Measurements from ENCODE around the gene TUBB2B.

Gene TUBB2B

GRCh38 chr6:3272911-3273547, 45.6 kb upstream of the TUBB2B start:
- no peak for TF ChIP-seq TAF1 (IDR thresholded peaks at IDR 0.05; ENCODE audit: borderline replicate concordance, insufficient read depth, low read length)
- 0 out of 2 replicates have a peak, but pooled peaks have one; percentile 18 for TF ChIP-seq POLR2AphosphoS5 (IDR thresholded peaks at IDR 0.05; ENCODE audit: low read depth, low read length)

GRCh38 chr6:3271756-3272155, 44.3 kb upstream of the TUBB2B start:
- TF ChIP-seq FOXP2 (optimal IDR thresholded peaks at IDR 0.05; ENCODE audit: borderline replicate concordance, extremely low read depth, extremely low read length, insufficient read depth) (no peak), POLR2AphosphoS5 (IDR thresholded peaks at IDR 0.05; ENCODE audit: low read depth, low read length) (no peak), TAF1 (IDR thresholded peaks at IDR 0.05; ENCODE audit: borderline replicate concordance, insufficient read depth, low read length) (no peak), SIN3A (IDR thresholded peaks at IDR 0.05; ENCODE audit: borderline replicate concordance, insufficient read depth, low read length) (no peak), REST (IDR thresholded peaks at IDR 0.05; ENCODE audit: insufficient read depth in 1 of 2, low read depth in 2 of 2, low read length in 2 of 2) (no peak)

- no peak for TF ChIP-seq REST (IDR thresholded peaks at IDR 0.05; ENCODE audit: insufficient read depth in 1 of 2, low read depth in 2 of 2, low read length in 2 of 2)
- TF ChIP-seq SIN3A (IDR thresholded peaks at IDR 0.05; ENCODE audit: borderline replicate concordance, insufficient read depth, low read length) = no peak
- no peak for TF ChIP-seq FOXP2 (optimal IDR thresholded peaks at IDR 0.05; ENCODE audit: borderline replicate concordance, extremely low read depth, extremely low read length, insufficient read depth)
- no peak for TF ChIP-seq POLR2AphosphoS5 (IDR thresholded peaks at IDR 0.05; ENCODE audit: low read depth, low read length)
- no peak for TF ChIP-seq TAF1 (IDR thresholded peaks at IDR 0.05; ENCODE audit: borderline replicate concordance, insufficient read depth, low read length)
Observed at GRCh38 chr6:3270258-3270657, 42.8 kb upstream of the TUBB2B start.

GRCh38 chr6:3269281-3269975, 42.0 kb upstream of the TUBB2B start:
- peak; percentile 38; the same call in 1 of the 2 replicates for TF ChIP-seq POLR2AphosphoS5 (IDR thresholded peaks at IDR 0.05; ENCODE audit: low read depth, low read length)
- no peak for TF ChIP-seq FOXP2 (optimal IDR thresholded peaks at IDR 0.05; ENCODE audit: borderline replicate concordance, extremely low read depth, extremely low read length, insufficient read depth)
- TF ChIP-seq TAF1 (IDR thresholded peaks at IDR 0.05; ENCODE audit: borderline replicate concordance, insufficient read depth, low read length) = no peak
- no peak for TF ChIP-seq REST (IDR thresholded peaks at IDR 0.05; ENCODE audit: insufficient read depth in 1 of 2, low read depth in 2 of 2, low read length in 2 of 2)

GRCh38 chr6:3268680-3269079, 41.2 kb upstream of the TUBB2B start:
- TF ChIP-seq SIN3A (IDR thresholded peaks at IDR 0.05; ENCODE audit: borderline replicate concordance, insufficient read depth, low read length) (no peak), FOXP2 (optimal IDR thresholded peaks at IDR 0.05; ENCODE audit: borderline replicate concordance, extremely low read depth, extremely low read length, insufficient read depth) (no peak), TAF1 (IDR thresholded peaks at IDR 0.05; ENCODE audit: borderline replicate concordance, insufficient read depth, low read length) (no peak), REST (IDR thresholded peaks at IDR 0.05; ENCODE audit: insufficient read depth in 1 of 2, low read depth in 2 of 2, low read length in 2 of 2) (no peak), POLR2AphosphoS5 (IDR thresholded peaks at IDR 0.05; ENCODE audit: low read depth, low read length) (no peak)
